Adrenal gland (tissue), 12 donors: ENCODE measurements around the gene AFAP1. TPM values are rescaled to one million over a fixed set of nuclear protein-coding genes. Genes with fewer than 3 reads are reported as not detected.

ENCODE experiments used
- DNase-seq, 7 donors: peaks; one replicate each; pipeline ENCODE4 v3.0.0-alpha.2; 2019 to 2020
- H3K27ac ChIP-seq, 5 donors: fragments of 200-600 bp; sonication (generic) in 4 of 5; 1 replicate in 3 of 5; 2 replicates in 2 of 5; pipeline versions ENCODE4 v1.5.1 to v1.8.0; 2016 to 2020; ENCODE audit warnings: mild to moderate bottlenecking in 1 of 5
- H3K27me3 ChIP-seq: fragments of 200-600 bp; 2 replicates; pipeline ENCODE4 v1.8.0; 2021
- H3K36me3 ChIP-seq, 2 donors: fragments of 200-600 bp; replicated peaks in 1 of 2; 1 replicate in 1 of 2; 2 replicates in 1 of 2; pipeline versions ENCODE4 v1.5.1 to v1.8.0; 2018 to 2022
- H3K4me1 ChIP-seq, 2 donors: fragments of 200-600 bp; replicated peaks in 1 of 2; 1 replicate in 1 of 2; 2 replicates in 1 of 2; pipeline versions ENCODE4 v1.5.1 to v1.8.0; 2018 to 2021
- H3K4me3 ChIP-seq, 4 donors: fragments of 200-600 bp; sonication (generic) in 3 of 4; one replicate each; pipeline ENCODE4 v1.5.1; 2016 to 2018
- H3K9me3 ChIP-seq, 3 donors: fragments of 200-600 bp; sonication (generic) in 1 of 3; replicated peaks in 1 of 3; 1 replicate in 2 of 3; 2 replicates in 1 of 3; pipeline versions ENCODE4 v1.5.1 to v1.8.0; 2016 to 2021
- POLR2A ChIP-seq, 2 donors: fragments of 450-650 bp; IDR thresholded peaks; one replicate each; pipeline ENCODE4 v1.6.1; 2017; ENCODE audit warnings: antibody characterized with exemption in 2 of 2, mild to moderate bottlenecking in 2 of 2, moderate library complexity in 1 of 2
- WGBS, 4 donors: extraction: QIAGEN DNeasy Blood & Tissue Kit in 2 of 4; methylation state at CpG; one replicate each; pipeline versions ENCODE4 v1.1.5 to v1.1.7; 2013 to 2017; 5-methylcytosine and 5-hydroxymethylcytosine counted together
- intact Hi-C, 2 donors: fragments of 100-400 bp; cut with DNase I; formaldehyde crosslinking; loops; one replicate each; pipeline versions ENCODE4 v1.14.1 to v1.15.0; 2022 to 2023
- polyA plus RNA-seq, 3 donors: library from polyadenylated mRNA; stranded (reverse); fragments of 200-250 nt in 2 of 3; fragments of 350-450 nt in 1 of 3; fragmentation: Illumina TruSeq in 1 of 3; extraction: RNeasy Lipid Tissue Mini Kit (QIAGEN cat#74804) in 1 of 3; gene quantifications; one replicate each; pipeline ENCODE4 v1.2.3, GENCODE V29; 2013 to 2014
- total RNA-seq, 9 donors: library from RNA; depleted of rRNA in 4 of 9; stranded (reverse); fragments of >200 nt in 4 of 9; fragments of 120-200 nt in 1 of 9; fragmentation: NEBNext Ultra II Directional in 1 of 9; extraction: Animal tissue kit (Norgen Biotek cat#: 25700) in 1 of 9; gene quantifications; one replicate each; pipeline versions ENCODE4 v1.1.0 to v1.2.4, GENCODE V29; 2013 to 2023
- TF ChIP-seq, protein P1 (sequence below), 6 experiments: fragments of 450-650 bp in 4 of 6; fragments of 200-600 bp in 2 of 6; sonication (generic) in 1 of 6; IDR thresholded peaks; 1 replicate in 5 of 6; 2 replicates in 1 of 6; pipeline versions ENCODE4 v1.5.1 to v1.8.0; 2016 to 2021; ENCODE audit warnings: antibody characterized with exemption in 6 of 6, mild to moderate bottlenecking in 2 of 6, moderate library complexity in 1 of 6
- donor health status: healthy with polysubstance abuse.
- donor health status: Bipolar disorder and iron deficiency.
- donor health status: DM: yes; HTN: yes; CAD: no.
- donor health status: DM: no; HTN: no; CAD: no.
- donor health status: DM: no; HTN: no; CAD: no.
- donor health status: DM: yes; HTN: yes; CAD: no.

The AFAP1 gene
- total and polyA plus RNA-seq, 12 donors: 3.3 to 16.1 (median 9.8) TPM

DNA sequence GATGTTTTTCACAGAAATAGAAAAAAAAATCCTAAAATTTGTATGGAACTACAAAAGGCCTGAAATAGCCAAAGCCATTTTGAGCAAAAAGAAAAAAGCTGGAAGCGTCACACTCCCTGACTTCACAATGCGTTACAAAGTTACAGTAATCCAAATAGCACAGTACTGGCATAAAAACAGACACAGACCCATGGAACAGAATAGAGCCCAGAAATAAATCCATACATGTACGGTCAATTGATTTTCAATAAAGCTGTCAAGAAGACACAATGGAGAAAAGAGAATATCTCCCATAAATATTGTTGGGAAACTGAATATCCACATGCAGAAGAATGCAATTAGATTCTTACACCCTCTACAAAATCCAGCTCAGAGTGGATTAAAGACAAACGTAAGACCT lies 208.2 kb downstream of the AFAP1 start:
- no peak for DNase-seq
- 78 to 89% (median 82%) methylated on average over 4 of the region's 4 CpGs for WGBS, 4 donors
- Histone ChIP-seq H3K27ac (no peak overlapping the region), H3K4me3 (no peak overlapping the region), H3K9me3 (no peaks in the 10 kb centered on the region), H3K4me1 (no peaks in the 10 kb centered on the region), H3K36me3 (no peaks in the 10 kb centered on the region), H3K27me3 (no peaks in the 10 kb centered on the region)
- no peak for TF ChIP-seq POLR2A (IDR thresholded peaks at IDR 0.05)
- TF ChIP-seq, protein P1, sequence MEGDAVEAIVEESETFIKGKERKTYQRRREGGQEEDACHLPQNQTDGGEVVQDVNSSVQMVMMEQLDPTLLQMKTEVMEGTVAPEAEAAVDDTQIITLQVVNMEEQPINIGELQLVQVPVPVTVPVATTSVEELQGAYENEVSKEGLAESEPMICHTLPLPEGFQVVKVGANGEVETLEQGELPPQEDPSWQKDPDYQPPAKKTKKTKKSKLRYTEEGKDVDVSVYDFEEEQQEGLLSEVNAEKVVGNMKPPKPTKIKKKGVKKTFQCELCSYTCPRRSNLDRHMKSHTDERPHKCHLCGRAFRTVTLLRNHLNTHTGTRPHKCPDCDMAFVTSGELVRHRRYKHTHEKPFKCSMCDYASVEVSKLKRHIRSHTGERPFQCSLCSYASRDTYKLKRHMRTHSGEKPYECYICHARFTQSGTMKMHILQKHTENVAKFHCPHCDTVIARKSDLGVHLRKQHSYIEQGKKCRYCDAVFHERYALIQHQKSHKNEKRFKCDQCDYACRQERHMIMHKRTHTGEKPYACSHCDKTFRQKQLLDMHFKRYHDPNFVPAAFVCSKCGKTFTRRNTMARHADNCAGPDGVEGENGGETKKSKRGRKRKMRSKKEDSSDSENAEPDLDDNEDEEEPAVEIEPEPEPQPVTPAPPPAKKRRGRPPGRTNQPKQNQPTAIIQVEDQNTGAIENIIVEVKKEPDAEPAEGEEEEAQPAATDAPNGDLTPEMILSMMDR (IDR thresholded peaks at IDR 0.05): no peak
- intact Hi-C loops: no loop called here

DNA sequence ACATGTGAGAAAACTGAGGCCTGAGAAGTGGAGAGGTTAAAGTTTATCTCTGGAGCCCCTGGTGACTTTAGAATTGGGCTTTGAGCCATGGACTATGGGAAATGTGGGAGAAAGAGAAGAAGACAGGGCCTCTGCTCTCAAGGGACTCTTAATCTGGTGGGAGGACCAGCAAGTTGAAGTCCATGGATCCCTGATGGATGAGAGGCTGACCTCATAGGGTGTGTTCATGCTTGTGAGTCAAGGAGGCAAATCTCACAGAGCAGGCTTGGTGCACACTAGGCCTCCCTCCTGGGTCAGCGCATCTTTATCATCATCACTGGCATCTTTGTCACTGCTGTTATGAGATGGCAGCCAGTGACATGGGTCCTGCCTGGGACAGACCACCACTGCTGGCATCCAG lies 211.9 kb downstream of the AFAP1 start:
- Histone ChIP-seq H3K36me3 (no peaks in the 10 kb centered on the region), H3K27ac (no peak overlapping the region), H3K4me3 (no peak overlapping the region), H3K9me3 (no peaks in the 10 kb centered on the region), H3K27me3 (no peaks in the 10 kb centered on the region), H3K4me1 (no peaks in the 10 kb centered on the region)
- 94 to 100% (median 100%) methylated on average over 1 of the region's 1 CpG; no CpG with 5 or more reads in 1 of the 4 donors for WGBS, 4 donors
- no peak for DNase-seq
- TF ChIP-seq, protein P1 (IDR thresholded peaks at IDR 0.05): no peak
- TF ChIP-seq POLR2A (IDR thresholded peaks at IDR 0.05): no peak
- intact Hi-C loops: loop anchor here in 1 of 2 donors (10.0 kb wide), 1 partner anchor 393 kb away; no protein-coding TSS in a partner anchor

DNA sequence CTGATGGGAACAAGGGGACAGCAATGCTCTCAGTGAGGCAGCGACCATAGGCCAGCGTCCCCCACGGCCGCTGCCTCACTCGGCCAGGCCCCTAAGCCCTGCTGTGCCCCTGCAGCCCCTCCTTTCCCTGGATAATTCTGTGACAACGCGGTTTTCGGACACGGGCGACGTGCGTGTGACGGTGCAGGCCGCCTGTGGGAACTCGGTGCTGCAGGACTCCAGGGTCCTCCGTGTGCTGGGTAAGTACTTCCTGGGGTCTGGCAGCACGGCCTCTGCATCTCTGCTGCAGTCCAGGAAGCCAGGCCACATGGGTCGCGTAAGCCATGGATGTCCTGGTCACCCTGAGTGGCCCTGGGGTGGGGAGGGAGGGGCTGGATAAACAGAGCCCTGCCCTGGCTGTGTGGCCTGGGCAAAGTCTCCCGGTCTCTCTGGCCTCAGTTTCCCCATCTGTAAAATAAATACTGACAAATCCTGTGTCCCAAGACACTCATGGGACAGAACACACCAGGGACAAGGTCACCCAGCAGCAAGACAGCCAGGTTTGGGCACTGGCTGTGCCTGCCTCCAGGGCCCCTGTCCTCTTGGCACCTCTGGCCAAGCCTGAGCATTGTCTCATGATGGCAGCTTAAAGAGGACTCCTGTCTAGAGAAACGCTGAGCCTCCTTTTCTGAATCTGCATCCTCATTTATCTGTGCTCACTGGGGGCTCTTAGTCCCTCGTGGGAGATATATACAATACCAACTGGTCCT lies 212.8 kb downstream of the AFAP1 start:
- WGBS, 4 donors: 84 to 89% (median 86%) methylated on average over 7 to 22 of the region's 22 CpGs
- Histone ChIP-seq H3K27me3 (no peaks in the 10 kb centered on the region), H3K36me3 (no peaks in the 10 kb centered on the region), H3K4me3 (no peak overlapping the region), H3K9me3 (no peaks in the 10 kb centered on the region), H3K27ac (no peak overlapping the region), H3K4me1 (no peaks in the 10 kb centered on the region)
- intact Hi-C loops: loop anchor here in 1 of 2 donors (10.0 kb wide), 1 partner anchor 392 kb away; no protein-coding TSS in a partner anchor
- no peak for TF ChIP-seq POLR2A (IDR thresholded peaks at IDR 0.05)
- TF ChIP-seq, protein P1 (IDR thresholded peaks at IDR 0.05): no peak
- DNase-seq: no peak

DNA sequence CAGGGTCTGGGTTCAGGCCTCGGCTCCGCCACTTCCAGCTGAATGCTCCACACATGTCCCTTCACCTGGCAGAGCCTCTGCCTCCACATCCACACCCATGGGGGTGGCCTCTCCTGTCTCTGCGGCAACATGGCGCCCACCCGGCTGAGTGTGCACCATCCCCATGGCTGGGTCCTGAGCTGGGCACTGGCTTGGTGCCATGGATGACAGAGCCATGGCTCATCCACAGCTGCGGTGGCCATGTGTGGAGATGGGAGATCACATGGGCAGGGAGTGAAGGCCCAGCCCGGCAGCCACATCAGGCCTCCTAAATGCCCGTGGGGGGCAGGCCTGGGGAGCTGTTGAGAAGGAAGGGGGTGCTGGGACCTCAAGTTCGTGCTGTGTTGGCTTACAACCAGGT lies 213.7 kb downstream of the AFAP1 start:
- Histone ChIP-seq H3K27ac (no peak overlapping the region), H3K4me3 (no peak overlapping the region), H3K27me3 (no peaks in the 10 kb centered on the region), H3K4me1 (no peaks in the 10 kb centered on the region), H3K36me3 (no peaks in the 10 kb centered on the region), H3K9me3 (no peaks in the 10 kb centered on the region)
- intact Hi-C loops: loop anchor here in 1 of 2 donors (10.0 kb wide), 1 partner anchor 391 kb away; no protein-coding TSS in a partner anchor
- TF ChIP-seq, protein P1 (IDR thresholded peaks at IDR 0.05): no peak
- TF ChIP-seq POLR2A (IDR thresholded peaks at IDR 0.05): no peak
- WGBS, 4 donors: 79 to 100% (median 85%) methylated on average over 3 to 9 of the region's 9 CpGs
- peak in 1 of 7 donors; percentile 31 for DNase-seq
